HL-60 (cell line): ENCODE data around the gene OR10H4.

Experiments
- CTCF ChIP-seq: IDR thresholded peaks from one replicate; pipeline ENCODE4 v1.5.1; 2011; ENCODE audit warnings: low read length, control low read depth, inconsistent platforms; ENCODE audit not compliant: insufficient read depth
- POLR2AphosphoS5 ChIP-seq: IDR thresholded peaks from 2 replicates; pipeline ENCODE4 v1.6.1; 2012; ENCODE audit warnings: low read depth

GRCh38 chr19:15944401-15944800 is 4.4 kb upstream of the OR10H4 start:
- TF ChIP-seq CTCF (no peak), POLR2AphosphoS5 (no peak)
